ENCODE results near the gene MEX3D. TPM values are rescaled to one million over a fixed set of nuclear protein-coding genes. Genes with fewer than 3 reads are reported as not detected.

The MEX3D gene
- total RNA-seq, 2 experiments from 2014 or later: 11.9 to 13.6 TPM

DNA sequence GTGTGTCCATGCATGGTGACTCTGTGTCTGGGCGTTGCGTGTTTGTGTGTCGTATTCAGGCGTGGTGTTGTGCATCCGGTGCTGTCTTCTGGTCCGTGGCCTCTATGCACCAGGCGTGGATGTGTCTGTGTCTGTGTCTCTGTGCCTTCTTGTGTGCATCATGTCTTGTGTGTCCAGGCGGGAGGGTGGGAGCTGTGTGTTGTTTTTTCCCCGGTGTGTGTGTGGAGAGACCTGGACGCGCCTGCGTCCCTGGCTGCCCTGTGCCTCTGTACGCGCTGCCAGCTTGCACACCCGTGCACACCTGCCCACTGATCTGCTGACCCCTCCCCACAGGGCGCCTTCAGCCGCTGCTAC, 43.2 kb downstream of the MEX3D start:
- no TSS peak for BruUV-seq (replicated peaks)
- no peaks in the 10 kb centered on the region for H4K20me1 ChIP-seq (ENCODE audit: insufficient read depth, low read length)
- no peak for TF ChIP-seq EZH2phosphoT487 (IDR thresholded peaks at IDR 0.05; ENCODE audit: borderline replicate concordance, low read depth, low read length)
- H3K9me2 ChIP-seq (ENCODE audit: insufficient read depth, low read length): no peaks in the 10 kb centered on the region
- H3K4me1 ChIP-seq (ENCODE audit: insufficient read depth, low read length, poor library complexity, severe bottlenecking): no peaks in the 10 kb centered on the region
- no peak overlapping the region for H3K4me2 ChIP-seq (ENCODE audit: low read length)
- DNase-seq (ENCODE audit: low spot score): no peak
- no peaks in the 10 kb centered on the region for H3K79me2 ChIP-seq (ENCODE audit: insufficient read depth, low read depth, low read length)
- CTCF ChIA-PET (ENCODE audit: unreplicated experiment): no interaction called here
- no peaks in the 10 kb centered on the region for H3K9me3 ChIP-seq (ENCODE audit: low read length)
- intact Hi-C loops (cut with micrococcal nuclease; ENCODE audit: unreplicated experiment): no loop called here
- H2AFZ ChIP-seq (ENCODE audit: low read length): no peak overlapping the region
- no peak overlapping the region for H3K4me3 ChIP-seq (ENCODE audit: low read depth, low read length, poor library complexity, severe bottlenecking)
- H3K27ac ChIP-seq (ENCODE audit: low read depth, low read length, poor library complexity, severe bottlenecking): no peak overlapping the region
- no peaks in the 10 kb centered on the region for H3K36me3 ChIP-seq (ENCODE audit: insufficient read depth, low read length)
- POLR2A ChIA-PET: no interaction called here

- Histone ChIP-seq H3K79me2 (ENCODE audit: insufficient read depth, low read depth, low read length) (no peaks in the 10 kb centered on the region), H2AFZ (ENCODE audit: low read length) (no peak overlapping the region), H3K4me1 (ENCODE audit: insufficient read depth, low read length, poor library complexity, severe bottlenecking) (no peaks in the 10 kb centered on the region), H3K4me3 (ENCODE audit: low read depth, low read length, poor library complexity, severe bottlenecking) (no peak overlapping the region), H3K27ac (ENCODE audit: low read depth, low read length, poor library complexity, severe bottlenecking) (no peak overlapping the region), H3K36me3 (ENCODE audit: insufficient read depth, low read length) (no peaks in the 10 kb centered on the region), H3K9me3 (ENCODE audit: low read length) (no peaks in the 10 kb centered on the region), H3K4me2 (ENCODE audit: low read length) (no peak overlapping the region), H3K9me2 (ENCODE audit: insufficient read depth, low read length) (no peaks in the 10 kb centered on the region), H4K20me1 (ENCODE audit: insufficient read depth, low read length) (no peaks in the 10 kb centered on the region)
- intact Hi-C loops (cut with micrococcal nuclease; ENCODE audit: unreplicated experiment): no loop called here
- BruUV-seq (replicated peaks): no TSS peak
- DNase-seq (ENCODE audit: low spot score): no peak
- ChIA-PET CTCF (ENCODE audit: unreplicated experiment) (no interaction called here), POLR2A (no interaction called here)
- no peak for TF ChIP-seq EZH2phosphoT487 (IDR thresholded peaks at IDR 0.05; ENCODE audit: borderline replicate concordance, low read depth, low read length)
- TF ChIP-seq, protein P1, sequence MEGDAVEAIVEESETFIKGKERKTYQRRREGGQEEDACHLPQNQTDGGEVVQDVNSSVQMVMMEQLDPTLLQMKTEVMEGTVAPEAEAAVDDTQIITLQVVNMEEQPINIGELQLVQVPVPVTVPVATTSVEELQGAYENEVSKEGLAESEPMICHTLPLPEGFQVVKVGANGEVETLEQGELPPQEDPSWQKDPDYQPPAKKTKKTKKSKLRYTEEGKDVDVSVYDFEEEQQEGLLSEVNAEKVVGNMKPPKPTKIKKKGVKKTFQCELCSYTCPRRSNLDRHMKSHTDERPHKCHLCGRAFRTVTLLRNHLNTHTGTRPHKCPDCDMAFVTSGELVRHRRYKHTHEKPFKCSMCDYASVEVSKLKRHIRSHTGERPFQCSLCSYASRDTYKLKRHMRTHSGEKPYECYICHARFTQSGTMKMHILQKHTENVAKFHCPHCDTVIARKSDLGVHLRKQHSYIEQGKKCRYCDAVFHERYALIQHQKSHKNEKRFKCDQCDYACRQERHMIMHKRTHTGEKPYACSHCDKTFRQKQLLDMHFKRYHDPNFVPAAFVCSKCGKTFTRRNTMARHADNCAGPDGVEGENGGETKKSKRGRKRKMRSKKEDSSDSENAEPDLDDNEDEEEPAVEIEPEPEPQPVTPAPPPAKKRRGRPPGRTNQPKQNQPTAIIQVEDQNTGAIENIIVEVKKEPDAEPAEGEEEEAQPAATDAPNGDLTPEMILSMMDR (conservative IDR thresholded peaks at IDR 0.05; ENCODE audit: low read length): no peak
Measured at GRCh38 chr19:1524287-1524971, 43.7 kb downstream of the MEX3D start.

DNA sequence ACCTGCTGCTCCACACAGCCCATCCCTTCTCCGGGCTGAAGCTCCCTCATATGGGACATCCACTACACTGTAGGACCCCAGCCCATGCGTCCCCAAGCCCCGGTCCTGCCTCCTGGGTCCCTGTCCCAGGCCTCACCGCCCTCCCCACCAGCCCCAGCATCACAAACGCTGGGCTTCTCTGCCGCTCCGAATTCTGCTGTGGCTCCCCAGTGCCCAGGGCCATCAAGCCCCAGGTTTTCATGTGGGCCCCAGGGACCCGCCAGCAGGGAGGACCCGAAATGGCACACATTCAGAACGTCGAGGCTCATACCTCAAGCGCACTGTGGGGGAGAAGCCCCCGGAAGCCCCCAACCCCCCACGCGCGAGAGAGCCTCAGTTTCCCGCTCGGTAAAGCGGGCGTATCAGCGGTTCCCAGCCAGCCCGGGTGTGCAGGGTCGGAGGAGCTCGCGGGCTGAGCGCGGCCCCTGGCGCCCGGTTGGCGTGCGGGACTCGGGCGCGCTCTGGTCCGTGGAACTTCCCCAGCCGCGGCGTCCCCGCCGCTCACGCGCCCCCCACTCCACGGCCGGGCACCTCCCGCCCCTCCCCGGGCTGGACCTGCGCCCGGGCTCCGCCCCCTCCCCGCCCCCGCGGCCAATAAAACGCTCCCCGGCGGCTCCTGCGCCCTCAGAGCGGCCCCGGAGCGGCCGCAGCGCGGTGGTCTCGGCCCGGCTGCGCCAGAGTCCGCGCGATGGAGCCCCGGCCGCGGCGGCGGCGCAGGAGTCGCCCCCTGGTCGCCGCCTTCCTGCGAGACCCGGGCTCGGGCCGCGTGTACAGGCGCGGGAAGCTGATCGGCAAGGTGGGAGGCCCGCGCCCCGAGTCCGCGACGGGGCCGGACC, 44.5 kb downstream of the MEX3D start, which contains the start of gene PLK5:
Gene PLK5 (plus strand): TSS at position 666 of the 875 bp plus-strand sequence. CDS start 2,920 bp downstream, outside the sequence.
- H4K20me1 ChIP-seq (ENCODE audit: insufficient read depth, low read length): no peaks in the 10 kb centered on the region
- H2AFZ ChIP-seq (ENCODE audit: low read length): no peak within 1 kb of the TSS
- intact Hi-C loops (cut with micrococcal nuclease; ENCODE audit: unreplicated experiment): no loop called here
- H3K79me2 ChIP-seq (ENCODE audit: insufficient read depth, low read depth, low read length): no peaks in the 10 kb centered on the region
- TF ChIP-seq EZH2phosphoT487 (IDR thresholded peaks at IDR 0.05; ENCODE audit: borderline replicate concordance, low read depth, low read length): no peak
- TF ChIP-seq, protein P1 (conservative IDR thresholded peaks at IDR 0.05; ENCODE audit: low read length): no peak
- H3K4me2 ChIP-seq (ENCODE audit: low read length): no peak within 1 kb of the TSS
- ChIA-PET POLR2A (no interaction called here), CTCF (ENCODE audit: unreplicated experiment) (no interaction called here)
- no TSS peak for BruUV-seq (replicated peaks)
- no peak for DNase-seq (ENCODE audit: low spot score)
- H3K36me3 ChIP-seq (ENCODE audit: insufficient read depth, low read length): no peaks in the 10 kb centered on the region
- no peaks in the 10 kb centered on the region for H3K9me2 ChIP-seq (ENCODE audit: insufficient read depth, low read length)
- no peak within 1 kb of the TSS for H3K27ac ChIP-seq (ENCODE audit: low read depth, low read length, poor library complexity, severe bottlenecking)
- no peaks in the 10 kb centered on the region for H3K4me1 ChIP-seq (ENCODE audit: insufficient read depth, low read length, poor library complexity, severe bottlenecking)
- H3K4me3 ChIP-seq (ENCODE audit: low read depth, low read length, poor library complexity, severe bottlenecking): no peak within 1 kb of the TSS
- no peaks in the 10 kb centered on the region for H3K9me3 ChIP-seq (ENCODE audit: low read length)

Data from OCI-LY7 (cell line).